Suprapubic skin (tissue), 4 donors: ENCODE results near the gene ALOX15B. TPM values are rescaled to one million over a fixed set of nuclear protein-coding genes. Genes with fewer than 3 reads are reported as not detected.

Experiments used
- DNase-seq, 2 donors: peaks; one replicate each; pipeline ENCODE4 v3.0.0-alpha.2; 2019; ENCODE audit warnings: low spot score in 2 of 2
- H3K27ac ChIP-seq: fragments of 200-600 bp; sonication (generic); one replicate; pipeline ENCODE4 v1.5.1; 2019
- H3K27me3 ChIP-seq: fragments of 200-600 bp; sonication (generic); one replicate; pipeline ENCODE4 v1.5.1; 2019
- H3K36me3 ChIP-seq: fragments of 200-600 bp; sonication (generic); one replicate; pipeline ENCODE4 v1.5.1; 2019
- H3K4me1 ChIP-seq: fragments of 200-600 bp; sonication (generic); one replicate; pipeline ENCODE4 v1.5.1; 2019
- H3K4me3 ChIP-seq: fragments of 200-600 bp; sonication (generic); one replicate; pipeline ENCODE4 v1.5.1; 2019; ENCODE audit warnings: mild to moderate bottlenecking
- H3K9me3 ChIP-seq: fragments of 200-600 bp; sonication (generic); one replicate; pipeline ENCODE4 v1.5.1; 2019
- CTCF ChIP-seq, 2 donors: fragments of 200-600 bp in 1 of 2; fragments of 450-650 bp in 1 of 2; sonication (generic) in 1 of 2; IDR thresholded peaks; one replicate each; pipeline ENCODE4 v1.5.1; 2016 to 2019; ENCODE audit warnings: antibody characterized with exemption in 2 of 2, mild to moderate bottlenecking in 1 of 2, moderate library complexity in 1 of 2
- EP300 ChIP-seq: sonication (generic); formaldehyde crosslinking; IDR thresholded peaks from one replicate; pipeline ENCODE4 v1.6.1; 2017; ENCODE audit warnings: antibody characterized with exemption
- POLR2A ChIP-seq, 2 donors: fragments of 450-650 bp; IDR thresholded peaks; one replicate each; pipeline ENCODE4 v1.6.1; 2017; ENCODE audit warnings: antibody characterized with exemption in 2 of 2, mild to moderate bottlenecking in 2 of 2, moderate library complexity in 2 of 2
- POLR2AphosphoS5 ChIP-seq, 3 donors: sonication (generic); formaldehyde crosslinking; IDR thresholded peaks; one replicate each; pipeline ENCODE4 v1.6.1; 2017; ENCODE audit warnings: antibody characterized with exemption in 3 of 3
- WGBS: methylation state at CpG from one replicate; pipeline ENCODE4 v1.1.5; 2018; 5-methylcytosine and 5-hydroxymethylcytosine counted together
- total RNA-seq, 4 donors: library from RNA; depleted of rRNA; stranded (reverse); fragments of >200 nt; gene quantifications; one replicate each; pipeline ENCODE4 v1.1.0, GENCODE V29; 2016

The ALOX15B gene
- total RNA-seq, 4 donors from 2014 or later: 44.8 to 156 (median 78.1) TPM

GRCh38 chr17:8072729-8073461 lies 34.0 kb downstream of the ALOX15B start:
- TF ChIP-seq EP300 (no peak), CTCF (IDR thresholded peaks at IDR 0.05) (no peak), POLR2A (IDR thresholded peaks at IDR 0.05) (no peak), POLR2AphosphoS5 (IDR thresholded peaks at IDR 0.05) (no peak)
- Histone ChIP-seq H3K4me1 (peaks cover 21% of the 10 kb centered on the region), H3K4me3 (peak overlapping the region; percentile 6), H3K27ac (no peak overlapping the region), H3K9me3 (no peaks in the 10 kb centered on the region), H3K27me3 (peaks cover 69% of the 10 kb centered on the region), H3K36me3 (no peaks in the 10 kb centered on the region)
- WGBS: 2% methylated on average over 37 of the region's 40 CpGs
- DNase-seq: no peak

GRCh38 chr17:8073627-8074484 lies 35.0 kb downstream of the ALOX15B start:
- Histone ChIP-seq H3K4me1 (peaks cover 21% of the 10 kb centered on the region), H3K9me3 (no peaks in the 10 kb centered on the region), H3K4me3 (peak overlapping the region; percentile 6), H3K27me3 (peaks cover 77% of the 10 kb centered on the region), H3K36me3 (no peaks in the 10 kb centered on the region), H3K27ac (no peak overlapping the region)
- no peak for DNase-seq
- WGBS: 6% methylated on average over 28 of the region's 28 CpGs
- TF ChIP-seq CTCF (IDR thresholded peaks at IDR 0.05) (peak; percentile 56 to 95), EP300 (no peak)

GRCh38 chr17:8074554-8074953 lies 35.7 kb downstream of the ALOX15B start:
- no peak for TF ChIP-seq CTCF (IDR thresholded peaks at IDR 0.05)
- TF ChIP-seq POLR2AphosphoS5 (IDR thresholded peaks at IDR 0.05): no peak
- no peak for TF ChIP-seq EP300
- TF ChIP-seq POLR2A (IDR thresholded peaks at IDR 0.05): no peak
- no peak for DNase-seq
- WGBS: 52% methylated on average over 7 of the region's 7 CpGs
- Histone ChIP-seq H3K36me3 (no peaks in the 10 kb centered on the region), H3K27me3 (peaks cover 84% of the 10 kb centered on the region), H3K4me3 (no peak overlapping the region), H3K9me3 (no peaks in the 10 kb centered on the region), H3K27ac (no peak overlapping the region), H3K4me1 (peaks cover 27% of the 10 kb centered on the region)

GRCh38 chr17:8075081-8075480 lies 36.2 kb downstream of the ALOX15B start:
- DNase-seq: no peak
- no peak overlapping the region for H3K27ac ChIP-seq
- H3K36me3 ChIP-seq: no peaks in the 10 kb centered on the region
- peaks cover 32% of the 10 kb centered on the region for H3K4me1 ChIP-seq
- H3K4me3 ChIP-seq: no peak overlapping the region
- no peaks in the 10 kb centered on the region for H3K9me3 ChIP-seq
- peaks cover 86% of the 10 kb centered on the region for H3K27me3 ChIP-seq
- 86% methylated on average over 3 of the region's 3 CpGs for WGBS
- no peak for TF ChIP-seq POLR2A (IDR thresholded peaks at IDR 0.05)
- no peak for TF ChIP-seq CTCF (IDR thresholded peaks at IDR 0.05)
